Umbilical cord (tissue), 2 donors: ENCODE data around the gene QKI. TPM values are rescaled to one million over a fixed set of nuclear protein-coding genes. Genes with fewer than 3 reads are reported as not detected.
"Not testable (repeated sequence)": the region's sequence is repeated elsewhere in the genome, so short reads cannot be mapped to it uniquely, and the experiment has no call there.

Experiments used
- DNase-seq: peaks from one replicate; pipeline ENCODE4 v3.0.0-alpha.2; 2015; ENCODE audit warnings: low spot score
- total RNA-seq: library from RNA; depleted of rRNA; stranded (reverse); fragments of >200 nt; gene quantifications from one replicate; pipeline ENCODE4 v1.2.3, GENCODE V29; 2014; ENCODE audit warnings: low replicate concordance; ENCODE audit not compliant: insufficient read depth

Gene QKI
- total RNA-seq, 1 donor from 2014 or later = 152 TPM

DNA sequence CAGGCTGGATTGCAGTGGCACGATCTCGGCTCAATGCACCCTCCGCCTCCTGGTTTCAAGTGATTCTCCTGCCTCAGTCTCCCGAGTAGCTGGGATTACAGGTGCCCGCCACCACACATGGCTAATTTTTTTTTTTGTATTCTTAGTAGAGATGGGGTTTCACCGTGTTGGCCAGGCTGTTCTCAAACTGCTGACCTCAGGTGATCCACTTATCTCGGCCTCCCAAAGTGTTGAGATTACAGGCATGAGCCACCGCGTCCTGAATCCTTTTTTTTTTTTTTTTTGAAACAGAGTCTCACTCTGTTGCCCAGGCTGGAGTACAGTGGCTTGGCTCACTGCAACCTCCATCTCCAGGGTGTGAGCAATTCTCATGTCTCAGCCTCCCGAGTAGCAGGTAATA lies 24.9 kb downstream of the QKI start:
- DNase-seq = not testable (repeated sequence)

DNA sequence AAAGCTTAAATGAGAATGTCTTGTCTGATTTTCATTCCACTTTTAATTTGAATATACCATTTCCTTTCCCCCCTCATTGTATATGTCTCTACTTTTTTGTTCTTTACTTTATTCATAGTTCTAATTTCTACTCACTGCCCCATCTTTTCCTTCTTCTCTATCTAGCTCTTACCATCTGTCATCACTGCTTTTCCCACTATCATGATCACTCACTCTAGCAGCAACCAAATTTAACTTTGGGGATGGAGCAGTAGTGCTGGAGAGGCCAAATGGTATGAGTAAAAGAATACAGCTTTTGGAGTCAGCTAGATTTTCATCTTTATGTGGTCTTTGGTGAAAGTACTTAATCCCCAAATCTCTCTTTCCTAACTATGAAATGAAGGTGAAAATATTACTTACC lies 25.5 kb downstream of the QKI start:
- no peak for DNase-seq

DNA sequence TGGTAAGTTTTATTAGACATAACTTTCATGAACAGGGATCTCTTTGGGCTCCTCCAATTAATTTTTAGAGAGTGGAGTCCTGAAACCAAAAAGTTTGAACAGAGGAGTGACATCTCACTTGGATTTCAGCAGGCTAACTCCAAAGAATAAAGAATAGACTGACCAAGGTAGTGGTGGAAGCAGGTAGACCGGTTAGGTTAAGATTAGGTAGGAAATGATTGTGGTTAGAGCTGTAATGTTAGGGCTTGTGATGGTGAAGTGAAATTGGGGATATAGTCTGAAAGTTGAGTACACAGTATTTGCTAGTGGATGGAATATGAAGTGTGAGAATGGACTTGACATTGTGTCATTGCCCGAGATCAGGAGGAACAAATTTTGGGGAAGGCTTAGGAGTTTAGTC lies 27.8 kb downstream of the QKI start:
- DNase-seq = no peak

DNA sequence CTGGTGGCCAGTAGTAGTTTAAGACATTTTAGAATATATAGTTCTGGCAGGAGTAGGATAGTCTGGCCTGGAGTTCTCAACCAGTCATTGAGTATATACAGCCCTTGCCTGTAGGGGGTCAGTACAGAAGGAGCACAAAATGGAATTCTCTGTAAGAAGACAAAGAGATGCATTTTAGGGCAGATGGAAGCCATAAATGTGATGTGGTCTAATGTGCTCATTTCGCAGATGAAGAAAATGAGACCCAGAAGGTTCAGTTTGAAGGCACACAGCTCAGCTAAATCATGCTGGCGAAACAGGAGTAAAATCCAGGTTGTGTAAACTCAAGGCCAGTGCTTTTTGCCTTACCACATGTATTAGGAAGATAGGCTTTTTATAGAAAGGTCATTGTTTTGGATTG lies 29.6 kb downstream of the QKI start:
- DNase-seq = no peak

DNA sequence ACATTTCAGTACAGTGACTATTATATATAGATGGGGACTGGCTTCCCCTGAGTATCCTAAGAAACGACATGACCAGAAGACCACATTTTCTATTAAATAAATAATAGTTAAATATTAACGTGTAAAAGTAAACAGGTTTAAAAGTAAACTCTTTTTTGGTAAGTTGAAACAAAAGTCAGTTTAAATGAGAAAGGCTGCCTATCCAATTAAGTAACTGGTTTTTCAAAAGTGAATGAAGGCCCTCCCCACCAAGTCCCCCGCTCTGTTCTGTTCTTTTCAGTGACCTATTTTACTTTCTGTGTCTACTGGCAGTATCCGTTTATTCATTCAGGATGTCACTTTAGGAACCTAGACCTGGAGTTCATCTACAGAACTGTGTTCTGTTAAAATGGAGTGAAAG lies 32.0 kb downstream of the QKI start:
- no peak for DNase-seq

DNA sequence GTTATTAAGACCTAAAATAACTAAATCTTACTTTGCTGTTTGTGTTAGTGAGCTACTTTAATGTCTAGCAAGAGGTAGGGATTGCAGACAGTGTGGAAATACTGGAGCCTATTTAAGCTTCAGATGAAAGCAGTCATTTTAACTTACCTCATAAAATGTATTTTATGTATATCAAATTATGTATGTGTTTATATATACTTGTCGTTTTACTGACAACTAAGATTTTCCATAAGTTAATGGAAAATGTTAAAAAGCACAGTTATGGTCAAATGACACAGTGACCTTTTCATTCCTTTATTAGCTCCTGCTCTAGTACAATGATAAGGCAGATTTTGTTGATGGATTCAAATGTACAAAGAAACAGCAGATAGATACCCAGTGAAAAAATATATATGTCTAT lies 34.6 kb downstream of the QKI start:
- no peak for DNase-seq

DNA sequence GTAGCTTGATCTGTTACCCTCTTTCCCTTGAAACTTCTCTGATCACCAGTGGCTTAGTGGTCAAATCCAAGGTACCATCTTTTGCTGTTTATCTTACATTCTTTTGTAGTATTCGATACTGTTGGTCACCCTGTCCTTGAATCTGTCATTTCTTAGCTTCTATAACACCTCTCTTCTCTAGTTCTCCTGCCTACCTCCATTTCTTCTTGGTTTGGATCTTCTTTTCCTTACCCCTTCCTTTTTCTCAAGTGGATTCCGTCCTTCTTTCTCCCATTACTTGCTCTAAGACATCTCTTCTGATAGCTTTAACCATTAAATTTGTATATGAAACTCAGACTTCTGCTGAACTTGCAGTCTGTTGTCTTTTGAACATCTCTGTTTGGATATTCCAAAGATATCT lies 39.9 kb downstream of the QKI start:
- DNase-seq = no peak

DNA sequence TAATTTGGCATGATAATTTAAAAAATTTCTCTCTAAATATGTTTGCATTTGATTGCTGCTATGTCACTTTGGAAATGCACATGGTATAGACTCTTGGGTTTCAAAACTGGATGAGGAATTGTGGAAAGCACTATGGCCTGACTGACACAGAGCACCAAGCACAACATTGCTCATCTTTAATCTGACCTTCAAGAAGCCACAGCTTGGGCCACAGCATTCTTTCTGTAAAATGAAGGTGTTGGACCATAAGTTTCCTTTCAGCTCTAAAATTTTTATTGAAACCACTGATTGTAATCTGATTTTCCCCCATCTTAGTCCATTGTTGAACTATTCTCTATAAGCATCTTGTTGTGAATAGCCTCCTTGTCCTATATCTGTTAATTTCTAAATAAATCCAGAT lies 41.0 kb downstream of the QKI start:
- no peak for DNase-seq

DNA sequence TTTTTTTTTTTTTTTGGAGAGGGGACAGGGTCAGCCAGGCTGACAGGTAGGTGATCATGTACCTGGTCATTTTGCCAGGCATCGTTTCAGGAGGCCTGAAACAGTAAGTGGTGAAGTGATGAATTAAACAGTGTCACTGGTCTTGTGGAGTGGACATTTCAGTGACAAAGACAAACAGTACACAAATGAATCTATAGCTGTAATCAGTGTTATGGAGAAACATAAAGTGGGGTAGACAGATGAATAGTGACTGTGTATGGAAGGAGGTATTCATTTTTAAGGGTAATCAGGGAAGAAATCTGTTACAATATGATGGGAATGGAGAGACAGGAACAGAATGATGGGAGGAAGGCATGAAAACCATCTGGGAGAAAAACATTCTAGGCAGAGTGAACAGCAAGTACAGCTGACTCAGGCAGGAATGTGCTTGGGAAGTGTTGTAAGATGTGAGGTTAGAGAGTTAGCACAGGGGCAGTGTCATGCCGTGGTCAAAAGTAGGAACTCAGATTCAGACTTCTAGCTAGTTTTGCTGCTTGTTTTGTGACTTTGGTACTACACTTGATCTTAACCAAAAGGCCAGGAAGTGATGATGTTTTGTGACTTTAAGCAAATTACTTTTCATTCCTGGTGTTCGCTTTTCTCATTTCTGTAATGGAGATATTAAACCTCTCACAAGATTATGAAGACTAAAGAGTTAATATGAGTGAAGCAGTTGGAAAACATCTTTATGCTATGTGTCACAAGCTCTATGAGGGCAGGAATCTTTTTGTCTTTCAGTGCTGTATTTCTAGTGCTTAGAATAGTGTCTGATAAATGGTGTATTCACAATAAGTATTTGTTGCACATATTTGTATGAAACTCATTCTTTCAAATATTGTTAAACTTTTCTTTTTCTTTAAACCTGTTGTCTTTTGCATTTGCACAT lies 43.4 kb downstream of the QKI start:
- peak; percentile 19 for DNase-seq

DNA sequence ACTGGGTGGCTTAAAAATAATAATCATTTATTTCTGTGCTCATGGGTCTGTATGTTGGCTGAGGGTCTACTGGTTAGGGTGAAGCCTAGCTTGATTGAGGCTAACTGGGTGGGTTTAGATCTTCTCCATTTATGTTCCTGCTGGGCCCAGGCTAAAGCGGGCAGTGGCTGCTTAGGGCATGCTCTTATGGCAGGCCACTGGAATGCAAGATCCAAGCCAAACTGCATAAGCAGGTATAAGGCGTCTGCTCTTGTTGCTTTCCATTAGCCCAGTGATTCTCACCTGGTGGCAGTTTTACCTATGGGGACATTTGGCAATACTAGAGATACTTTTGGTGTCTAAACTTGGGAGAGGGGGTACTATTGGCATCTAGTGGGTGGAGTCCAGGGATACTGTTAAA lies 44.5 kb downstream of the QKI start:
- DNase-seq = no peak

DNA sequence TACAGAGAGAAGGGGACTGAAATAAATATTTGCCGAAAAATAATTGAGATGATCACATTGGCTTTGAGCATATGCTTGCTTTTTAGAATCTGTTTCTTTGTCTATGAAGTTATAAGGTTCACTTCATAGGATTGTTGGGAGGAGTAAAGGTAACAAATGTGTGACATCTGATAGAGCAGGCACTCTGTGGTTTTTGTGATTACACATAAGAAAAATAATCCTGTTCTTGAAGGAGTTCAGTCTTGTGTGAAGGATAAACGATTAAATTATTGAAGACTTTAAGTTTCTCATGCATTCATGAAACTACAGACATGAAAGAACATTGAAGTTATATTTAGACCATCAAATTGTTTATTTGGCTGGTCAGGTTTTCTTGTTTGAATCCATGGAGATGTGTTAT lies 45.0 kb downstream of the QKI start:
- no peak for DNase-seq

DNA sequence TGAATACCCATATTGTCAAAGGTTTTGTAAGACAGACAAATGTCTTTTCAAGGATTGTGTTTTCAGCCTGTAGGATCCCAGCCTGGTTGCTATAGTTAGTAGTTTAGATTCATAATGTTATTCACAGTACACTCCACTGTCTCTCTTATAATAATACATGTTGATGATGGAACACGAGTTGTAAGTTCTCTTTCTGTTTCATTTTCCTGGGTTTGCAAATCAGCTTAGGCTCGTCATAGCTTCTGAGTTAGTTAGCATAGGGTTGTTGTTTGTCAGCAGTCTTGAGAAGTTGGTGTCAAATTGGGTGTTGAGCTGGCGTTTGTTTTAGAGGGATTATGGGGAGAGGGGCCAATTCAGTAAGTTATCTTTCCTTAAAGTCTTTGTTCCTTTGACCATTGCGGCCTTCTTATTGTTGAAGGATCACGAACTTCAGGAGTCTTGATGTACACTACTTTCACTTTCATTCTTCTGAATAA lies 45.8 kb downstream of the QKI start:
- DNase-seq = peak; percentile 37

DNA sequence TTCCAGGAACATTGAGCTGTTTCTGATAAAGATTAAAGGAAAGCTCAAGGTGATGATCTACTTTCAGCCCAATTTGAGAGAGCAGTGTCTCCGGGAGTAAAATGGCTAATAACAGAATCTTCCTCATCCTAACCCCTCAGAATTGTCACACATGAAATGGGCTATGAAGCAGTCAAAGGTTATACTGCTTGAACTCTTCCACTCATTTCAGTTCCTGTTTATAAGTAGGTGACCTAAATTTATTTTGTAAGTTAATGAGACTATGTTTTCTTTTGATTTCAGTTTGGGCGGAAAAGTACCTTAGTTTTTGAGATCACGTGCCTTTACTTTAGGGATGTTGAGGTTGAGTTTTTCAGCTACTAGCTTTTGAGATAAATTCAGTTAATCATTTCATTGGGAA lies 47.2 kb downstream of the QKI start:
- DNase-seq = no peak

DNA sequence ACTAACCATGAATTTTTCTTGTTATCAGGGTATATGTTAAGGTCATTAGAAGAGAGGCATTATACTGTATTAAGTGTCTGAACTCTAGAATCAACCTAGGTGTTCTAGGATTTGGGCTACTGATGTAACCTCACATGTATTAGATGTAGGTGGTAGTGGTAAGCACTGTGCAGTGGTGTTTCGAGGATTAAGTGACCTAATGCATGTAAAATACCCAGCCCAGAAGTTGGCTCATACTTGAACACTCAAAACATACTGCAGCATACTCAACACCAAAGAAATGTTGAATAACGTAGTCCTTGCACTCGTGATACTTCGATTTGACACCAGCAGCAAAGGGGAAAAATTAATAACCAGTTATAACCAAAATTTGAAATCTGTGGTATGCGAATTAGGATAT lies 48.7 kb downstream of the QKI start:
- DNase-seq = no peak

DNA sequence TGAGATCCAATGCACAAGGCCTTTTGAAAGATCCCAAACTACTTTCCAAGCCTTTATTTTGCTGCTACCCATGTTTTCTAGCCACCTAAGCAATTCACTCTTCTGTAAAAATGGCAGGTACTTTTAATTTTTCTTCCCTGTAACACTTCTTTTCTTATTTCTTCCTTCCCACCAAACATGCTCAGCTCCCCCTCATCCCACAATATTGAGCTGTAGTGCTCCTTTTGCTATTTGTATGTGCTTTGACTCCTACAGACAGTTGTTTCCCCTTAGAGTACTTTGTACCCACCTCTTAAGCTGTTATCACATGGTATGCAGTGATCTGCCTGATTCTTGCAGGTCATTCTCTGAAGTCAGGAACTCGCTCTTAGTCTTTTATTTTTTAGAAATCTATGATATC lies 49.3 kb downstream of the QKI start:
- no peak for DNase-seq

DNA sequence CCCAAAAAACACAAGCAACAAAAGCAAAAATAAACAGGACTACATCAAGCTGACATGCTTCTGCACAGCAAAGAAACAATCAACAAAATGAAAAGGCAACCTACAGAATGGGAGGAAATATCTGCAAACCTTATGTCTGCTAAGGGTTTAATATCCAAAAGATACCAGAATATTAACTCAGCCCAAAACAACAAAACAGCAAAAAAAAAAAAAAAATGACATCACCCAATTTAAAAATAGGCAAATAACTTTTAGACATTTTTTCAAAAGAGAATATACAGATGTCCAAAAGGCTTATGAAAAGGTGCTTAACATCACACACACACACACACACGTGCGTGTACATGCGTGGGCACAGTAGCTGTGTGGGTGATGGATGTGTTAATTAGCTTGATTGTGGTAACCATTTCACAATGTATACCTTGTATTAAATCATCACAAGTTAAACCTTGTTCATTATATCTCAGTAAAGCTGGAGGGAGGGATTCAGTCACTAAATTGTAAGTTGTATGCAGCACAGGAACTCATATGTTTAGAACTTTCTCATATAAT lies 52.4 kb downstream of the QKI start:
- DNase-seq = no peak

DNA sequence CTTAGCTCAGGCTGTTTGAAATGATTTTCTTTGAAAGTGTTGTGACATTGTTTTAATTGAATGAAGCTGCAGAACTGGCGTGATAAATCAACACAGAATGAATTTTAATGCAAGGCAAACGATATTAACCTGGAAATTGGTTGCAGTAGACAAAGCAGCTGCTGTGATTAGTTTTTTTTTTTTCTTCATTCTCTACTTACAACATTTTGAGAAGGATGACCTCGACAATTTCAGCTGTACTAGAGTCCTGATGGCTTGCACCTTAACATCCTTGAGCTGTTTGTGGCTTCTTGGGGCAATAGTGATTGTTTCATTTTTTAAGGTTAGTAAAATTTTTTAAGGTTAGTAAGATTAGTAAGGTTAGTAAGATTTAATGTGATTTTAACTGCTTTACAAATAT lies 54.2 kb downstream of the QKI start:
- DNase-seq = no peak

DNA sequence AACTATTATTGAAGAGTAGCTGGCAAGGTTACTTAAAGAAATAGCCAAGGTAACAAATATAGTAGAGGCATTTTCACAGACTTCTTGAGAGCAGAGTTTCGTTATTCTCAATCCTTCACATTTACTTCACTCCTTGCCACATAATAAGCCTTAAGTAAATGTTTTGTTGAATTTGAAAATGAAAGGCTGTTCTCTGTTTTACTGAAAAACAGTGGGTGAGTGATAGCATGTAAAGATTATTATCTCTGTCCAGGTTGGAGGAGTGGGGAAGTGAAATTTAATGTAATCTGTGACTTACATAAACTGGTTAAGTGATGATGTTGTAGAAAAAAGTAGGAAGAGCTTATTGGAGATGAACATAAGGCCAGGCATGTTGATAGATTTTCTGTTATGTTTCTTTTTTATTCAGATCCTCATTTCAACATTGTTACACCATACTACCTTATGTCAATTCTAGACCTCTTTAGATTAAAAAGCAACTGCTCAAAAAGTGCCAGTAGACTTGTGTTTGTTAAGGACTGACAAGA lies 55.0 kb downstream of the QKI start:
- no peak for DNase-seq

DNA sequence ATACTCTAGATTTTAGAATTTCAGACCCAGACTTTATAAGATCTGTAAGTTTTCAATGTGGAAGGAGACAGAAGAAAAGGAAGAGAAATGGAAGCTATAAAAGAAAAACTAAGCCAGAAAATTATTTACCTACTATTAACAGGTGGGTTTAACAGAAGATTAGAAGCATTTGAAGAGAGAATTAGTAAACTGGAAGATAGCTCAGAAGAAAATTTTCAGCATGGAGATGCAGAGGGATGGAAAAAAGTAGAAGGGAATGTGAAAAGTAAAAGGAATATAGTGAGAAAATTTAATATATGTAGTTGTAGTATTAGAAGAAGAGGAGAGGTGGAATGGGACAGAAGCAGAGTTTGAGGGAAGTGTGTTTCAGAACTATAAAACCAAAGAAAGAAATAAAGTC lies 56.1 kb downstream of the QKI start:
- DNase-seq = no peak

DNA sequence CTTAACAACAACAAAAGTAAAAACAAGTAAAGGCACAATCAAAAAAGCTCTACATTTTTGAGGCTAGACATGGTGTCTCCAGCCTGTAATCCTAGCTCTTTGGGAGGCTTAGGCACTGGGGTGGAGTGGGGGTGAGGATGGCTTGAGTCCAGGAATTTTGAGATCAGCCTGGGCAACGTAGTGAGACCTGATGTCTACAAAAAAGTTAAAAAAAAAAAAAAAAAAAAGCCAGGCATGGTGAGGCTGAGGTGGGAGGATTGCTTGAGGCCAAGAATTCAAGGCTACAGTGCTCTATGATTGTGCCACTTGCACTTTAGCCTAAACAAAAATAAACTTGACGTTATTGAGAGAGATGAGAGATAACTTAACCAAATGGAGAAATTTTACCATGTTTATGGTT lies 60.1 kb downstream of the QKI start:
- no peak for DNase-seq

DNA sequence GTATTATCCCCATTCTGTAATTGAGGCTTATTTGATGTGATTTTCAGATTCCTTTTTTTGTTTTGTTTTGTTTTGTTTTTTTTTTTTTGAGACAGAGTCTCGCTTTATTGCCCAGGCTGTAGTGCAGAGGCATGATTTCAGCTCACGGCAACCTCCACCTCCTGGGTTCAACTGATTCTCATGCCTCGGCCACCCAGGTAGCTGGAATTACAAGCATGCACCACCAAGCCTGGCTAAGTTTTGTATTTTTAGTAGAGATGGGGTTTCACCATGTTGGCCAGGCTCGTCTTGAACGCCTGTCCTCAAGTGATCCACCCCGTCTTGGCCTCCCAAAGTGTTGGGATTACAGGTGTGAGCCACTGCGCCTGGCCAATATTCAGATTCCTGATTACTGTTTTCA lies 62.4 kb downstream of the QKI start:
- DNase-seq = not testable (repeated sequence)

DNA sequence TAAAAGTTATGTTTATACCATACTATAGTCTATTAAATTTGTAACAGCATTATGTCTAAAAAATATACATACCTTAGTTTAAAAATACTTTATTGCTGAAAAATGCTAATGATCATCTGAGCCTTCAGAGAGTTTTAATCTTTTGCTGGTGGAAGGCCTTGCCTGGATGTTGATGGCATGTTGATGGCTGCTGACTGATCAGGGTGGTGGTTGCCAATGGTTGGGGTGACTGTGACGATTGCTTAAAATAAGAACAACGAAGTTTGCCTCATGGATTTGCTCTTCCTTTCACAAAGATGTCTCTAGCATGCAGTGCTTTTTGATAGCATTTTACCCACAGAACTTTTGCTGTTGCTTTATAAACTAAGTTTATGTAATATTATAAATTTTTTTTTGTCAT lies 68.6 kb downstream of the QKI start:
- no peak for DNase-seq

DNA sequence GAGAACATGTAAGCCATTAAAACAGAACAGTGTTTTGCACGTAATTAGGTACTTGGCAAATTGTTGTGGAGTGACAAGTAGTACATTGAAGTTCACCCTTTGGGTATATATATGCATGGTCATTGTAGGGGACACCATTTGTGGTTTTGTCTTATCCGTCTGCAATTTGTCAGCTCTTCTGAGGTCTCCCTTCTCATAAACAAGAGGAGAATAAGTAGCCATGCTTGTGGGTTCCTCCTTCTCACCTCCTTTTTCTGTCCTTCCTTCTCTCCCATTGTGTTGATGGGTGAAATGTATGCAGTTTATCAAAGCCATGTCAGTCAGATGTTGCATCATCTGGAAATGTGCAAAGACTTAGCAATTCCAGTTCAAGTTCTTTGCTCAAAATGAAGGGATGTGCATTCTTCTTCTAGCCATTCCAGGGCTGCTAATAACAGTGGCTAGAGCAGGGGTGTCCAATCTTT lies 70.9 kb downstream of the QKI start:
- no peak for DNase-seq
